GM18858 (cell line): ENCODE results near the gene SP100.
A peak's percentile ranks its signal among the peaks of the same experiment; 100 is the strongest.
"Not testable (repeated sequence)": the region's sequence is repeated elsewhere in the genome, so short reads cannot be mapped to it uniquely, and the experiment has no call there.

Source experiments
- ATAC-seq: cut with Tn5 transposase; IDR thresholded peaks from one replicate; pipeline ENCODE4 v1.9.1; 2021; ENCODE audit not compliant: unreplicated experiment

SP100 gene

GRCh38 chr2:230418341-230419016 lies 2.5 kb downstream of the SP100 start:
- ATAC-seq = no peak

DNA sequence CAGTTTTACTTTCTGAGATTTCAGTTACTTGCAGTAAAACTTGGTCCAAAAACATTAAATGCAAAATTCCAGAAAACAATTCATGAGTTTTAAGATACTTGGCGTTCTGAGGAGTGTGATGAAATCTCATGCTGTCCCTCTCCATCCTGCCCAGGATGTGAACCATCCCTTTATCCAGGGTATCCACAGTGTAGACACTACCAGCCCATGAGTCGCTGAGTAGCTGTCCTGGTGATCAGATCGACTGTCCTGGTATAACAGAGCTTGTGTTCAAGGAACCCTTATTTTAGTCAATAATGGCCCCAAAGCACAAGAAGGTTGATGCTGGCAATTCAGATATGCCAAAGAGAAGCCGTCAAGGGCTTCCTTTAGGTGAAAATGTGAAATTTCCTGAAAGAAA lies 3.2 kb downstream of the SP100 start:
- no peak for ATAC-seq

- ATAC-seq = no peak
Observed at GRCh38 chr2:230422149-230422548, 6.1 kb downstream of the SP100 start.

- no peak for ATAC-seq
Observed at GRCh38 chr2:230423851-230424458, 8.0 kb downstream of the SP100 start.

DNA sequence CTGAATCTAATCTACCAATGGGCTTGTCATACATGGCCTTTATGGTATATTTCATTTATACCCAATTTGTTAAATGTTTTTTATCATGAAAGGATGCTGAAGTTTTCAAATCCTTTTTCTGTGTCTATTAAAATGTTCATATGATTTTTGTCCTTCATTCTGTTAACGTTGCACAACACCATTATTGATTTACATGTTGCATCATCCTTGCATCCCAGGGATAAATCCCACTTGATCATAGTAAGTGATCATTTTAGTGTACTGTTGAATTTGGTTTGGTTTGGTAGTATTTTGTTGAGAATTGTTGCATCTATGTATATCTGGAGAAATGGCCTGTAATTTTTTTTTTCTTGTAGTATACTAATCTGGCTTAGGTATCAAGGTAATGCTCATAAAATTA lies 9.4 kb downstream of the SP100 start:
- no peak for ATAC-seq

- ATAC-seq = no peak
Observed at GRCh38 chr2:230429513-230429912, 13.5 kb downstream of the SP100 start.

- no peak for ATAC-seq
Observed at GRCh38 chr2:230430957-230431910, 15.2 kb downstream of the SP100 start.

GRCh38 chr2:230434677-230435324 lies 18.8 kb downstream of the SP100 start:
- ATAC-seq = no peak

DNA sequence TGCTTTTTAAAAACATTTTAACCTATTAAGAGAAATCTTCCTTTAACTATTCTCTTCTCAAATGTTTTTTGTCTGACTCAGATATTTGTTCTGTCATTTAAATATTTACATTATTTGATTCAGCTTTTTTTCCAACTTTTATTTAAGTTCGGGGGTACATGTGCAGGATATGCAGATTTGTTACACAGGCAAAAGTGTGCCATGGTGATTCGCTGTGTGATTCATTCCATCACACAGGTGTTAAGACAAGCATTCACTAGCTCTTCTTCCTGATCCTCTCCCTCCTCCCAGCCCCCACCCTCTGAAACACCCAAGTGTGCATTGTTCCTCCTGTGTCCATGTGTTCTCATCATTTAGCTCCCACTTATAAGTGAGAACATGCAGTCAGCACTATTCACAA lies 19.4 kb downstream of the SP100 start:
- no peak for ATAC-seq

GRCh38 chr2:230439121-230439520 lies 23.1 kb downstream of the SP100 start:
- not testable (repeated sequence) for ATAC-seq

GRCh38 chr2:230439590-230439989 lies 23.6 kb downstream of the SP100 start:
- no peak for ATAC-seq

DNA sequence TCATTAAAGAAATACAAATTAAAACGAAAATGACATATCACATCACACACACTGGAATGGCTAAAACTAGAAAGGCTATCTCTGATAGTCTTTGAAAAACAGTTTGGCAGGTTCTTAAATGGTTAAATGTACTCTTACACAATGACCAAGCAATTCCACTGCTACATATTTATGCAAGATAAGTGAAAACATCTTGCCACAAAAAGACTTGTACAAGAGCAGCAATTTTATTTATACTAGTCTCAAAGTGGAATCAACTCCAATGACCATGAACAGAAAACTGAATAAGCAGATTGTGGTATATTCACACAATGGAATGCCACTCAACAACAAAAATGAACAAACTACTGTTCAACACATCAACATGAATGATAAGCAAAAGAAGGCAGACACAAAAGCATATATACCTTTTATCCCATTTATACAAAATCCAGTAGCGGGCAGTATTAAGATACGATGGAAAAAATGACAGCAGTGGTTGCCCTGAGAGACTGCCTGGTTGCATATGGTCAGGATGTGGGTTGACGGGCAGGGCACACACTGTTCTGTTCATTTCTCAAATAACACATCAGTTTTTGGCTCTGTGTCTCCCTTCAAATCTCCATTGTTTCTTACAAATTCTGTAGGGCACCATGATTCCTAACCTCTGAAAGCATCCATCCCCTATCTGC lies 25.4 kb downstream of the SP100 start:
- no peak for ATAC-seq

GRCh38 chr2:230443541-230443940 lies 27.5 kb downstream of the SP100 start:
- ATAC-seq = no peak

- no peak for ATAC-seq
Observed at GRCh38 chr2:230444832-230445231, 28.8 kb downstream of the SP100 start.

DNA sequence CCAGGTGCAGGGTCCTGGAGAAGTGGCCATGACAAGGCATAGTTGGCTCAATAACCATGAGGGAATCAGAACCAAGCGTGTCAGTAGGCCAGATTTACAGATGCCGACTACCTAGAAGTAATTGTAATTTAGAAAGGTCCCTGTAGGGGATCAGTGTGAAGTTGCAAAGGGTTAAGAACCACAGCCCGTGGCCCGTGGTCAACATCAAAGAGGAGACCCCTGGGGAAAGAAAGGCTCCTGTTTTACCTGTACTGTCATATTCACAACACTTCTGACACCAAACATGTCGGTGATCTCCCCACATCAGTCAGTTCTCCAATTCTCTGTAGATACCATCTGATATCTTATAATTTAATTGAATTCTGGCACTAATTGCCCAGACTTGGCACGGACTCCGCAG lies 31.0 kb downstream of the SP100 start:
- ATAC-seq = no peak

GRCh38 chr2:230447455-230448451 lies 31.8 kb downstream of the SP100 start:
- peak; percentile 68 for ATAC-seq

GRCh38 chr2:230449901-230450467 lies 34.0 kb downstream of the SP100 start:
- no peak for ATAC-seq

DNA sequence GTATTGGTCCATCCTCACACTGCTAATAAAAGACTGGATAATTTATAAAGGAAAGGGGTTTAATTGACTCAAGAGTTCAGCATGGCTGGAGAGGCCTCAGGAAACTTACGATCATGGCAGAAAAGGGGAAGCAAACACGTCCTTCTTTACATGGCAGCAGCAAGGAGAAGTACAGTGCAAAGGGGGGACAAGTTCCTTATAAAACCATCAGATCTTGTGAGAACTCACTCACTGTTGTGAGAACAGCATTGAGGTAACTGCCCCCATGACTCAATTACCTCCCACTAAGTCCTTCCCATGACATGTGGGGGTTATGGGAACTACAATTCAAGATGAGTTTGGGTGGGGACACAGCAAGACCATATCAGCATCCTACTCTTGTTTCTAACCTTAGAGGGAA lies 37.0 kb downstream of the SP100 start:
- no peak for ATAC-seq

DNA sequence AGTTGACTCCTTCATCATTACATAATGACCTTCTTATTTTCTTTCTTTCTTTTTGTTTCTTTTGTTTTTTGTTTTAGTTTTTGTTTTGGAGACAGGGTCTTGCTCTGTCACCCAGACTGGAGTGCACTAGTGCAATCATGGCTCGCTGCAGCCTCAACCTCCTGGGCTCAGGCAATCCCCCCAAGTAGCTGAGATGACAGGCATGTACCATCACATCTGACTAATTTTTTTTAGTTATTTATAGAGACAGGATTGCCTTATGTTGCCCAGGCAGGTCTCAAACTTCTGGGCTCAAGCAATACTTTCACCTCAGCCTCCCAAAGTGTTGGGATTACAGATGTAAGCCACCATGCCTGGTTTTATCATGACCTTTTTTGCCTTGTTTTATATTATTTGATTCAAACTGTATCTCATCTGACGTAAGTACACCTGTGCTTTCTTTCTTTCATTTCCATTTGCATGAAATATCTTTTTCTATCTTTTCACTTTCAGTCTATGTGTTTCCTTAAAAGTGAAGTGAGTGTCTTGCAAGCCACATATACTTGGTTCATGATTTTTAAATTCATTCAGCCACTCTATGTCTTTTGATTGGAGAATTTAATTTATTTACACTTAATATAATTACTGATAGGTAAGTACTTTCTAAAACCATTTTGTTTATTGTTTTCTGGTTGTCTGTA lies 39.1 kb downstream of the SP100 start:
- no peak for ATAC-seq
